GM04504 (cell line): ENCODE data around the gene NPLOC4.
A peak's percentile ranks its signal among the peaks of the same experiment; 100 is the strongest.

Experiments
- DNase-seq: peaks from one replicate; pipeline ENCODE4 v3.0.0-alpha.2; 2012; ENCODE audit warnings: low read depth

The NPLOC4 gene

GRCh38 chr17:81583589-81584342, 53.1 kb downstream of the NPLOC4 start:
- no peak for DNase-seq

- DNase-seq: no peak
Measured at GRCh38 chr17:81582749-81583148, 54.2 kb downstream of the NPLOC4 start.

GRCh38 chr17:81582341-81582740, 54.6 kb downstream of the NPLOC4 start:
- no peak for DNase-seq

- no peak for DNase-seq
Measured at GRCh38 chr17:81581758-81582157, 55.2 kb downstream of the NPLOC4 start.

- no peak for DNase-seq
Measured at GRCh38 chr17:81580481-81580880, 56.4 kb downstream of the NPLOC4 start.

DNA sequence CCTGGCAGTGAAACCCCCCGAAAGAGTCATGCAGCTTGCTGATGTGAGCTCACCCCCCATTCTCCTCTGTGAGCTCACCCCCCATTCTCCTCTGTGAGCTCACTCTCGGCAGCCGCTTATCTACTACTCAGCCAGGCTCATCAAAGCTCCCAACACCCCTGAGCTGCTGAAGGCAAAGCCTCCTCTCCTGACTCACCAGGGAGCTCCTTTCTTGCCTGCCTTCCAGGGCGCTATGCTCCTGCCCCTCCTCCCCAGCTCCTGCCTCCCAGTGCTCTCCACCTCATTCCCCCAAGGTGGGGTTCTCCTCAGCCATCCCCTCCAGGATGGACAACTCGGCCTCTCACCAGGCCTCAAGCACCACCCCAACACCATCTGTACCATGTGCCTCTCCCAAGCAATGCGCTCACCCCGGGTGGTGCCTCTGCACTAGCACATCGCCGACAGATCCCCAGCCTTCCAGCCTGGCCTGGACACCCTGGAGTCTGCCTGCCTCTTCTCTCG, 57.0 kb downstream of the NPLOC4 start:
- DNase-seq: no peak

- no peak for DNase-seq
Measured at GRCh38 chr17:81579298-81579697, 57.6 kb downstream of the NPLOC4 start.

DNA sequence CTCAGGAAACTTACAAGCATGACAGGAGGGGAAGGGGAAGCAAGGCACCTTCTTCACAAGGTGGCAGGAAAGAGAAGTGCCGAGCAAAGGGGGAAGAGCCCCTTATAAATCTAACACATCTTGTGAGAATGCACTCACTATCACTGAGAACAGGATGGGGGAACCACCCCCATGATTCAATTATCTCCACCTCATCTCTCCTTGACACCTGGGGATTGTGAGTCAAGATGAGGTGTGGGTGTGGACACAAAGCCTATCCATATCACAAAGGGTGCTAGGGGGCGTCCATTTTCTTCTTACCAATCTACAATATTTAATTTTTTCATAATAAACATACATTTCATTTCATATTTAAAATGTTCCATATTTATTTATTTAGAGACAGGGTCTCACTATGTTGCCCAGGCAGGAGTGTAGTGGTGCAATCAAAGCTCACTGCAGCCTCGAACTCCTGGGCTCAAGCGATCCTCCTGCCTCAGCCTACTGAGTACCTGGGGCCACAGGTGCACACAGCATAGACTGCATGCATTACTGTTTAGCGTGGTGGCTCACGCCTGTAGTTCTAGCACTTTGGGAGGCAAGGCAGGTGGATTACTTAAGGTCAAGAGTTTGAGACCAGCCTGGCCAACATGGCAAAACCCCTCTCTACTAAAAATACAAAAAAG, 58.2 kb downstream of the NPLOC4 start:
- no peak for DNase-seq

GRCh38 chr17:81578038-81578441, 58.9 kb downstream of the NPLOC4 start:
- DNase-seq: no peak

GRCh38 chr17:81577278-81578000, 59.5 kb downstream of the NPLOC4 start:
- DNase-seq: no peak

- DNase-seq: no peak
Measured at GRCh38 chr17:81576621-81577277, 60.2 kb downstream of the NPLOC4 start.

- DNase-seq: no peak
Measured at GRCh38 chr17:81575836-81576235, 61.1 kb downstream of the NPLOC4 start.

- DNase-seq: no peak
Measured at GRCh38 chr17:81574643-81574956, 62.3 kb downstream of the NPLOC4 start.

DNA sequence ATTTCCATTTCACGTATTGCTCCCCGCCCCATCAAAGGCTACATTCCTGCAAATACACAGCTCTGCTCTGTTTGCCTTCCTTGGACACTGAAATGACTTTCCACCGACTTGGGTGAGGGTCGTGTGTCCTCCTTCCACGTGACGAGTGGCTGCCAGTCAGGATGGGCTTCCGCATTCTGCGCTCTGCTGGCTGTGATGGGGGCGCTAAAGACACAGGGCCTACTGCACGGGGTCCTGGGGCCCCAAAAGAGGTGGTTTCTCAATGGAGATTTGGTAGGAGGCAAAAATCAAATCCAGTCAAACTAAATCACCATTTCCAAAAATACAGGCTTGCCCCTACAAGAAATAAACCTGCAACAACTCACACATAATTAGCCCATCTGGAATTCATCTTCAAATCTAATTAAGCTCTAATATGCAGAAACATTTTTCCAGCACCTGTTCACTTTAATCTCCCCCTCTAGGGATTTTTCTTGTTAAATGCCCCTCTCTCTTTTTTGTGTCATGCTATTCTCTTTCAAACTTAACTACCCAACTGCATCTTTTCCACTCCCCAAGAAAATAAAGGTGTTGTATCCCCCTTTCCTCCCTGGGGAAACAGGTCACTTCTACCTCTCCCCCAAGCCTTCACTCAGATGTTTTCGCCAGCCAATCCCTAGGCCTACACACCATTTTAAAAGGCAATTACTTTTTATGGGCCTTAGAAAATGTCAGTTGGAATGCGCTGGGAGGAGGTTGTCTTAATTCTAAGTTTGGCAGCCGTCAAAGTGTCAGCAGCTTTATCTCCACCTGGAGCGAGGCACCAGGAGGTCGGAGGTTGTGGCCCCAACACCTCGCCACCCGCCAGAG, 62.9 kb downstream of the NPLOC4 start:
- no peak for DNase-seq

DNA sequence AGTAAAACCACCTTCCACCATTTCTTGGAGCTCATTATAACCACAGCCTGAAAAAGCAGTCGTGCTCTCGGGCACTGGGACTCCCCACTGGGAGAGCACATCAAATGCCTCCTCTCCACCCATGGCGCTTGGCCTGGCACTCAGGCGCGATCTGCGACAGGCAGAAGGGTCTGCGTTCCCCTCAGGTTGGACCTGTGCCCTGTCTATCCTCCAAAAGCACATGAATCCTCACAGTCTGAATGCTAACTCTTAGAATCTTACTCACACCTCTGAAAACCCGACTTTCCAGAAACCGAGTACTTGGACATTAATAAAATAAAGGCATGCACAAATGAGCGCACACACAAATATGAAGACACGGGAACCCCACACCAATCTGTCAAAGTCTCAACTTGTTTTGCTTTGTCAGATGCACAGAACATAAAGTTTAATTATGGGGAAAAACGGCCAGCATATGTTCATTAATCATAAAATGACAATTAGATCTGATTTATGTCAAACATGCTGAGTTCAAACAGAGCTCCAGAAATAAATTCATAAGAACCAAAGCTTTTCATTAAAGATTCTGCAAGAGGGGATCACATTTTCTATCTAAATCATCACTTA, 64.2 kb downstream of the NPLOC4 start:
- no peak for DNase-seq

- no peak for DNase-seq
Measured at GRCh38 chr17:81570964-81571363, 65.9 kb downstream of the NPLOC4 start.

DNA sequence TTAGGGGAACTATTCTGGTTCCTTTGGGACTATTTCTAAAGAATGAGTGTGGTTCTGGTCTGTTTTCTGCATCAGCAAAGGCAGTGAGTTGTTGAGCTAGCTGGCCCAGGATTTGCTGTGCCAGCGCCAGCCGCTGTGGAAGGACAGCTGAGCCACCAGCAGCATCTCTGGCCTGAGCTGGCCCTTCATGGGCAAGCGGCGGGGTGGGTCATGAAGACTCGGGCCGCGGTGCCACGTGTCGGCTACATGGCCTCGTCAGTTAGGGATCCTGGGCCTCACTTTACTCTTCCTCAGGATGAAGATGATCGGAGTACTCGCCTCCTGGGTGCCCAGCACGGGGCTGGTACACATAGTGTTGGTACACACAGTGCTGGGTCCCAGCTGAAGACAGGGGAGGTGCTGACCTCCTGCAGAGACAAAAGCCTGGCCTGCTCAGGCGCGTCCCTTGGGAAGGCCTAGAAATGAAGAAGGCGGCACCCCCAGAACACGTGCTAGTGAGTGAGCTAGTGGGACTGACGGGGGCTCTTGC, 66.9 kb downstream of the NPLOC4 start:
- no peak for DNase-seq

DNA sequence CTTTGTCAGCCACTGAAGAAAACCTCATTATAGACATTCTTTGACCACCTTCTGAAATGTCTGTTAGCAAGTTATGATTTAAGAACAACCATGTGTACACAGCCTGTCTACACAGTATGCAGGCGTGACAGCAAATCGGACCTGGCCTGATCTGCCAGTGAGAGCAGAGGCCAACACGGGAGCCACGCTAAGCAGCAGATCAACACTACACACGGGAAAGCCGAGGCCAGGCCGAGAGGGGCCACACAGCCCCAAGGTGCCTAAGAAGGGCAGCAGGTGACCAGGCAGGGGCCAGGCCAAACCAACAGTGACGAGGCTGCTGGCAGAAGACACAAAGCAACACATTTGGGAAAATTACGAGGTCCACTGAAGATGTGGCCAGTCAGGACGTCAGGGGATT, 68.5 kb downstream of the NPLOC4 start:
- DNase-seq: no peak

DNA sequence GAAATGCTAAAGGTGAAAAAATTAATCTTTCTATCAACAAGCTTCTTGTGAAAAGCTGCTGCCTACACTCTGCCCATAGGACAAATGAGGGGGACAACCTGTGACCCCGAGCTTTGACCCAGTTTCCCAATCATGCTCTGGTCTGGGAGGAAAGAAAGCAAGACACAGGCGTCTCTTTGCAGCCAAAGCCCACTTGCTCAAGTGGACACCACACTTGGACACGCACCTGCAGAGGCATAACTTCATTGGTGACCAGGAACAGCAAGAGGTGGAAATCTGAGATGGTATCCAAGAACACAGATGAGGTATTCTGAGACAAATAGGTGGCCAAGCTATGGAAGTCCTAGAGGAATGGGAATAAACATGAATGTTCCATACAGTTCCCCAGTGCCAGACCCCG, 69.7 kb downstream of the NPLOC4 start:
- DNase-seq: no peak

GRCh38 chr17:81566461-81567126, 70.3 kb downstream of the NPLOC4 start:
- DNase-seq: peak; percentile 88
